ENCODE results near the gene ISG20. TPM values are rescaled to one million over a fixed set of nuclear protein-coding genes. Genes with fewer than 3 reads are reported as not detected.
A peak's percentile ranks its signal among the peaks of the same experiment; 100 is the strongest.

ISG20 gene
- total RNA-seq, 1 donor, result 40.7 TPM

Small RNAs within 50 kb of the gene (small RNA-seq; reads per million reads assigned to genes)
- gene MIR1179 (0.88 reads per million, percentile 25 among the genes with 10 or more reads in this experiment), gene MIR7-2 (1.1 reads per million, percentile 37 among the genes with 10 or more reads in this experiment)

Other genes starting within 250 kb of the ISG20 start
- 12.4 TPM for gene MRPL46, start 171.6 kb upstream of the ISG20 start, total RNA-seq
- 29.6 TPM for gene MRPS11, start 171.3 kb upstream of the ISG20 start, total RNA-seq
- 12.4 TPM for gene DET1, start 92.3 kb upstream of the ISG20 start, total RNA-seq
- gene AEN, start 17.7 kb upstream of the ISG20 start, total RNA-seq, result 22.9 TPM
- not detected for gene ACAN, start 164.4 kb downstream of the ISG20 start, total RNA-seq